CD4-positive, alpha-beta T cell treated with Interleukin-17A for 4 hours (primary cell): Measurements from ENCODE around the gene TRPM2.
"Not testable (repeated sequence)": the region's sequence is repeated elsewhere in the genome, so short reads cannot be mapped to it uniquely, and the experiment has no call there.

Experiments
- DNase-seq: peaks from one replicate; pipeline ENCODE4 v3.0.0-alpha.2; 2020; ENCODE audit warnings: mixed read lengths

The TRPM2 gene

DNA sequence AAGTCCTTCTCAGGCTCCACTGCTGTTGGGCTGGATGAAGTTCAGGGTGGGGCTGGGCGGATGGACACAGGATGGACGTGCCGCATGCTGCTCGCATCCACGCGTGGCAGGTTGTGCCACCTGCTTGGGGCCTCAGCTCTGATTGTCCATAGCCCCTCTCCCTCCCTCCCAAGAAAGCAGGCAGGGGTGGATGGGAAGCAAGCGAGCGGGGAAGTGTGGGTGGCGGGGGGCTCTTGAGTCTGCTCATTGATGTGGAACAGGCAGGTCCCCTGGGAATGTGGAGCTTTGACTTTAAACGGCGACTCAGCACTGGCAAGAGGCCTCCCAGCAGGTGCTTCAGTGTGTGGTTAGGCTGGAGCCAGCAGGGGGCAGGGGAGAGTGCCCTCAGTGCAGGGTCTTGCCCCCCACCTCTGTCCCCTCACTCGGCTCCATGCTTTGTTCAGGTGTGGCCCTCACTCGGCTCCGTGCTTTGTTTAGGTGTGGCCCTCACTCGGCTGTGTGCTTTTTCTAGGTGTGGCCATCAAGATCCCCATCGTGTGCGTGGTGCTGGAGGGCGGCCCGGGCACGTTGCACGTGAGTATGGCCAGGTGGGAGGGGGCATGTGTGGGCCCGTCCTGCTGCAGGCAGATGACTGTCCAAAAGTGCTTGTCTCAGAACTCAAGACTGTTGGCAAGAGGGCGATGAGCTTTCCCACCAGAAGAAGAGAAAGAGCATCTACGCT lies 23.9 kb downstream of the TRPM2 start:
- no peak for DNase-seq

- DNase-seq, result no peak
Measured at GRCh38 chr21:44377922-44378645, 24.7 kb downstream of the TRPM2 start.

DNA sequence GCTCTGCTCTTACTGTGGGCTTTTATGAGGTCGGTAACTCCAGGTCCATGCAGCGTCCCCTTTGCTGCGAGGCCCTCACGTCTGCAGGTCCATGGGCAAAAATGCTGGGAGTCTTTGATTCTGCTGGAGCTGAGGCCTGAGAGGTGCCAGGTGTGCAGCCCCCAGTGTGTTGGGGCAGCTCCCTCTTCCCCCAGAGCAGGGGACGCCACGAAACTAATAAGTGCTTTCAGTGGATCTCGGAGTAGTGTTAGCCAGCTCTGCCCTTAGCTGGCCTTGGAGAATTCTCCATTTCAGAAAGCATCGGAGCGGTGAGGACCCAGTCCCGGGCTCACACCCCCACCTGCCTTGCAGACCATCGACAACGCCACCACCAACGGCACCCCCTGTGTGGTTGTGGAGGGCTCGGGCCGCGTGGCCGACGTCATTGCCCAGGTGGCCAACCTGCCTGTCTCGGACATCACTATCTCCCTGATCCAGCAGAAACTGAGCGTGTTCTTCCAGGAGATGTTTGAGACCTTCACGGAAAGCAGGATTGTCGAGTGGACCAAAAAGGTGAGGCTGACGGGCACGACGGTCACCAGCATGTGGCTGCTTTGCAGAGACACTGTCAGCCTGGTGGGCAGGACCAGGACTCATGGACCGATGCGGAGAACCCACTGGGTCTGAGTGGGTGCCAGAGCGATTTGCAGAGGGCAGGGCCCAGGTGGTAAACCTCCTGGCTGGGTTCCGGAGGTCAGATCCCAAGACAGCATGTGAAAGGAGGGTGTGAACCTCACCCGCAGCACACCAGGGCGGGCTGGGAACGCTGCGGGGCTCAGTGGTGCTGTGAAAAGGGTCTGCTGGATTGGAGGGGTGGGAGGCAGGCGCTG lies 25.5 kb downstream of the TRPM2 start:
- no peak for DNase-seq

DNA sequence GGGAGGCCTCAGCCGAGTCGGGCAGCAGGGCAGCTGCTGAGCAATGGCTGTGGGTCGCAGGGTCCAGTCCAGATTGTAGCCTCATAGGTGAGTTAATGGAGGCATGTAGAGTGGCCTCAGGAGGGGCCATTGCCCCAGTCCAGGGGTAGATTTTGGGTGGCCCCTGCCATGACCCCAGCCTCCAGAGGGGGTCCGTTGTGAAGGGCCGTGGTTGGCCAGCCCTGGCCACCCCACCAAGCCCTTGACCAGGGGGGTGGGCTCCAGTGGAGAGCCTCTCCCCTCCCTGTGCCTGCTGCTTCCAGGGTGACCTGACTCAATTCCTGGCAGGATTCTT lies 26.1 kb downstream of the TRPM2 start:
- DNase-seq, result no peak

- DNase-seq, result no peak
Measured at GRCh38 chr21:44379991-44380865, 26.8 kb downstream of the TRPM2 start.

GRCh38 chr21:44380876-44381275 lies 27.5 kb downstream of the TRPM2 start:
- DNase-seq, result no peak

DNA sequence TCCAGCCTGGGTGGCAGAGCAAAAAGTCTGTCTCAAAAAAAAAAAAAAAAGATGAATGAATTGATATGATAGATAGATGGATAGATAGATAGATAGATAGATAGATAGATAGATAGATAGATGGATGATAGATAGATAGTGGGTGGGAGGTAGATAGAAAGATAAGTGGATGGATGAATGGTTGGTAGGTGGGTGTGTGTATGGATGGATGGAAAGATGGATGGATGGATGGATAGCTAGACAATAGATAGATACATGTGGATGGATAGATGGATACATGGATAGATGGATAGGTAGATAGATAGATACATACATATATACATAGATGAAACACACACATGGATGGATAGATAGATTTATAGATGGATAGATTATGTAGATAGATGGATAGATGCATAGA lies 28.5 kb downstream of the TRPM2 start:
- no peak for DNase-seq

DNA sequence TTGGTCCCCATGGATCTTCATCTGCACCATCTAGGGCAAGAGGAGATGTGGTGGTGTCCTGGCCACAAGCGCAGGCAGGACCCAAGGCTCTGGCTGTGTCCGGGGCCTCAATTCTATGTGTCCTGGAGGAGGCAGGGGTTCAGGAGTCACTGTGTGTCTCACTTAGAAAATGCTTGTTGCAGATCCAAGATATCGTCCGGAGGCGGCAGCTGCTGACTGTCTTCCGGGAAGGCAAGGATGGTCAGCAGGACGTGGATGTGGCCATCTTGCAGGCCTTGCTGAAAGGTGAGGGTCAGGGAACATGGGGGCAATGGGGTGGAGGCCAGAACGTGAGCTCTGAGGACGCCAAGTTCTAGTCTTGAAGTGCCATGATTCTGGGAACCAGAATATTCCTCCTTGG lies 29.1 kb downstream of the TRPM2 start:
- DNase-seq, result no peak

GRCh38 chr21:44383216-44383615 lies 29.8 kb downstream of the TRPM2 start:
- DNase-seq, result no peak

DNA sequence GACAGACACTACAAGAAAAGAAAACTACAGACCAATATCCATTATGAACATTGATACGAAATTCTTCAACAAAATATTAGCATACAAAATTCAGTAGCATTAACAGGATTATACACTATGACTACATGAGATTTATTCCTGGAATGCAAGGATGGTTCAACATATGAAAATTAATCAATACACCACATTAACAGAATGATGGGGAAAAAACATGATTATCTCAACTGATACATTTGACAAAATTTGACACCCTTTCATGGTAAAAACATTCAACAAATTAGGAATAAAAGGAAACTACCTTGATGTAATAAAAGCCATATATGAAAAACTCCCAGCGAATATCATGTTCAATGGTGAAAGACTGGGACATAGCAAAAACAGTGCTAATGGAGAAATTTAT lies 31.5 kb downstream of the TRPM2 start:
- DNase-seq, result no peak

DNA sequence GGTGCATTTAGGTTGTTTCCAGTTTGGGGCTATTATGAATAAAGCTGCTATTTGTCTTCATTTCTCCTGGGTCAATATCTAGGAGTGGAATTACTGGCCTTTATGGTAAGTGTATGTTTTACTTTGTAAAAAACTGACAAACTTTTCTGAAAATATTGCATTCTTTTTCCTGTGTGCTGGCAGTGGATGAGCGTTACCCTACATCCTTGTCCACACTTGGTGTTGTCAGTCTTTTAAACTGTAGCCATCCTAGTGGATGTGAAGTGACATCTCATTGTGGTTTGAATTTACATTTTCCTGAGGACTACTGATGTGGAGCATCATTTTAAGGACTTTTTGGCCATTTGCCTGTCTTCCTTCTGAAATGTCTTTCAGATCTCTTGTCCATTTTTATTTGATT lies 35.9 kb downstream of the TRPM2 start:
- no peak for DNase-seq

- no peak for DNase-seq
Measured at GRCh38 chr21:44390886-44391285, 37.5 kb downstream of the TRPM2 start.

DNA sequence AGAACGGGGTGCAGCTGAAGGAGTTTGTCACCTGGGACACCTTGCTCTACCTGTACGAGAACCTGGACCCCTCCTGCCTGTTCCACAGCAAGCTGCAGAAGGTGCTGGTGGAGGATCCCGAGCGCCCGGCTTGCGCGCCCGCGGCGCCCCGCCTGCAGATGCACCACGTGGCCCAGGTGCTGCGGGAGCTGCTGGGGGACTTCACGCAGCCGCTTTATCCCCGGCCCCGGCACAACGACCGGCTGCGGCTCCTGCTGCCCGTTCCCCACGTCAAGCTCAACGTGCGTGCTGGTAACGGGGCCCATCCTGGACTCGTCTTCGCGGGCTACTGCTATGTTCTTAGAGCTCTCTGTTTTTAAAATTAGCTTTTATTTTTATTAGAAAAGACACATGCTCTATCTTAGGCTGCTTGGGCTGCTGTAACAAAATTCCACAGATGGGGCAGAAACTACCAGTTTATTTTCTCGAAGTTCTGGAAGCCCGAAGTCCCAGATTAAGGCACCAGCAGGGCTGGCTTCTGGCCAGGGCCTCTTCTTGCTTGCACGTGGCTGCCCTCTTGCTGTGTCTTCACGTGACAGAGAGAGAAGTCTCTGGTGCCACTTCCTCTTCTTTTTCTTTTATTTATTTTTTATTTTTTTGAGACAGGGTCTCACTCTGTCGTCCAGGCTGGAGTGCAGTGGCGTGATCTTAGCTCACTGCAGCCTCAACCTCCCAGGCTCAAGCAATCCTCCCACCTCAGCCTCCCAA lies 38.1 kb downstream of the TRPM2 start:
- no peak for DNase-seq

DNA sequence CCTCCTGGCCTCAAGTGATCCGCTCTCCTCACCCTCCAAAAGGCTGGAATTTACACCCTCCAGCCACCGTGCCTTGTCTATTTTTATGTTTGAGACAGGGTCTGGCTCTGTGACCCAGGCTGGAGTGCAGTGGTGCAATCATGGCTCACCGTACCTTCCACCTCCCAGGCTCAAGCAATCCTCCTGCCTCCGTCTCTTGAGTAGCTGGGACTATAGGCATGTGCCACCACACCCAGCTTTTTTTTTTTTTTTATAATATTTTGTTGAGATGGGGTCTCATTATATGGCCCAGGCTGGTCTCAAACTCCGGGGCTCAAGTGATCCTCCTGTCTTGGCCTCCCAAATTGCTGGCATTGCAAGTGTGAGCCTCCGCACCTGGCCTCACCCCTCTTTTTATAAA lies 38.8 kb downstream of the TRPM2 start:
- DNase-seq, result no peak

DNA sequence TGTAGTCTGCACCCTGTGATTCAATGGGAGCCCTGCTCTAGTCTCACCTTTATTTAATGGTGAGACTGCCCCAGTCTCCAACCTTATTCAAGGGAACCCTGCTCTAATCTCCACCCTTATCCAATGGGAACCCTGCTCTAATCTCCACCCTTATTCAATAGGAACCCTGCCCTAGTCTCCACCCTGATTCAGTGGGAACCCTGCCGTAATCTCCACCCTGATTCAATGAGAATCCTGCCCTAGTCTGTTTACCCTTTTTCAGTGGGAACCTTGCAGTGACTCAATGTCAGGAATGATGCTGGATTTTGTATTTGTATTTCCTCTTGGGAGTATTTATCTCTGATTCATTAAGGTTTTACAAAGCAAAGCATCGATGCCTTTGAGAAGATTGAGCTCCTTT lies 39.5 kb downstream of the TRPM2 start:
- no peak for DNase-seq

- no peak for DNase-seq
Measured at GRCh38 chr21:44394733-44395132, 41.3 kb downstream of the TRPM2 start.

GRCh38 chr21:44395260-44395659 lies 41.8 kb downstream of the TRPM2 start:
- DNase-seq, result no peak

DNA sequence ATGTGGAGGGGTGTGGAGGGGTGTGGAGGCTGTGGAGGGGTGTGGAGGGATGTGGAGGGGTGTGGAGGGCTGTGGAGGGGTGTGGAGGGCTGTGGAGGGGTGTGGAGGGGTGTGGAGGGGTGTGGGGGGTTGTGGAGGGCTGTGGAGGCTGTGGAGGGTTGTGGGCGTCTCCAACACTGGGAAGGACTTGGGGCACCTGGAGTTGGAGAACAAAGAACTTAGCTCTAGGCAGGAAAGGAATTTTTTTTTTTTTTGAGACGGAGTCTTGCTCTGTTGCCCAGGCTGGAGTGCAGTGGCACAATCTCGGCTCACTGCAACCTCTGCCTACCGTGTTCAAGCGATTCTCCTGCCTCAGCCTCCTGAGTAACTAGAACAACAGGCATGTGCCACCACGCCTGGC lies 43.4 kb downstream of the TRPM2 start:
- not testable (repeated sequence) for DNase-seq

DNA sequence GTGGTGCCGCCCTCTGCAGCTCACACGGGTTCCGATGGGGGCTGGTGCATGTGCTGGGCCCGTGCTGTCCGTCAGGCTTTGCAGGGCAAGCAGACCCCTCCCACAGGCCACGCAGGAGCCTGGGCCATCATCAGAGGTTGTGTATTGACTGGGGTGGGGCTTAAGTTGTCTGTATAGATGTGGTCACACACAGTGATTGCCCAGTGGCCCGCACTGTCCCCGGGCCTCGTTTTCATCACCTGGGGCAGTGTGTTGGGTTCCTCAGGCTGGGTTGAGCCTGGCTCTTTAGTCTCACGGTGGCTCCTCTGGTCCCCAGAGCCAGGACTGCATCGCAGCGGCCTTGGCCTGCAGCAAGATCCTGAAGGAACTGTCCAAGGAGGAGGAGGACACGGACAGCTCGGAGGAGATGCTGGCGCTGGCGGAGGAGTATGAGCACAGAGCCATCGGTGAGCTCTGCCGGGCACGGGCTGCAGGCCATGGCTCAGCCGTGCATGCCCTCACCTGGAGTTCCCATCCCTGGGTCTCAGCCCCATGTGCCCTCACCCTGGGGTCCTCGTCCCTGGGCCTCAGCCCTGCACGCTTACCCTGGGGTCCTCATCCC lies 44.1 kb downstream of the TRPM2 start:
- DNase-seq, result no peak

- no peak for DNase-seq
Measured at GRCh38 chr21:44398499-44398898, 45.1 kb downstream of the TRPM2 start.

- DNase-seq, result no peak
Measured at GRCh38 chr21:44399151-44399954, 45.9 kb downstream of the TRPM2 start.
